Activated CD8-positive, alpha-beta memory T cell treated with anti-CD3 and anti-CD28 coated beads for 1 hour (primary cell): ENCODE measurements around the gene RGS7.
"Not testable (repeated sequence)": the region's sequence is repeated elsewhere in the genome, so short reads cannot be mapped to it uniquely, and the experiment has no call there.

Source experiments
- DNase-seq, 2 donors: peaks; one replicate each; pipeline ENCODE4 v3.0.0-alpha.2; 2020; ENCODE audit warnings: low read depth in 1 of 2; ENCODE audit errors: extremely low read depth in 1 of 2

Gene RGS7

GRCh38 chr1:241143765-241144442 is 213.1 kb downstream of the RGS7 start:
- no peak for DNase-seq

GRCh38 chr1:241142493-241142892 is 214.5 kb downstream of the RGS7 start:
- DNase-seq = no peak

DNA sequence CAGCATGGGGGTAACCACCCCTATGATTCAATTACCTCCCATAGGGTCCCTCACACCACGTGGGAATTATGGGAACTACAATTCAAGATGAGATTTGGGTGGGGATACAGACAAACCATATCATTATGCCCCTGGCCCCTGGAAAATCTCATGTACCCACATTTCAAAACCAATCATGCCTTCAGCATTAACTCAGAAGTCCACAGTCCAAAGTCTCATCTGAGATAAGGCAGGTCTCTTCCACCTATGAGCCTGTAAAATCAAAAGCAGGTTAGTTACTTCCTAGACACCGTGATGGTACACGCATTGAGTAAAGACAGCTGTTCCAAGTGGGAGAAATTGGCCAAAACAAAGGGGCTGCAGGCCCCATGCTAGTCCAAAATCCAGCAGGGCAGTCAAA is 215.4 kb downstream of the RGS7 start:
- not testable (repeated sequence) for DNase-seq

- DNase-seq = no peak
Measured at GRCh38 chr1:241140670-241141069, 216.3 kb downstream of the RGS7 start.

DNA sequence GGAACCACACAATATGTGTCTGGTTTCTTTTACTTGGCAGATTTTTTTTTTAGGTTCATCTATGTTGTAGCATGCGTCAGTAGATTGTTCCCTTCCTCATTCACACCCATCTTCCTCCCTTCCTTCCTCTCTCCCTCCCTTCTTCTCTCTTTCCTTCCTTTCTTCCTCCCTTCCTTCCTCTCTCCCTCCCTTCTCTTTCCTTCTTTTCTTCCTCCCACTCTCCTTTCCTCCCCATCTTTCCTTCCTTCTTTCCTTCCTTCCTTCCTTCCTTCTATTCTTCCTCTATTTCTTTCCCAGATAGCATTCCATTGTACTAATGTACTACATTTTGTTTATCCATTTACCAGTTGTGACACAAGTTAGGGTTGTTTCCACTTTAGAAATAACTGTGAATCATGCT is 218.0 kb downstream of the RGS7 start:
- no peak for DNase-seq

DNA sequence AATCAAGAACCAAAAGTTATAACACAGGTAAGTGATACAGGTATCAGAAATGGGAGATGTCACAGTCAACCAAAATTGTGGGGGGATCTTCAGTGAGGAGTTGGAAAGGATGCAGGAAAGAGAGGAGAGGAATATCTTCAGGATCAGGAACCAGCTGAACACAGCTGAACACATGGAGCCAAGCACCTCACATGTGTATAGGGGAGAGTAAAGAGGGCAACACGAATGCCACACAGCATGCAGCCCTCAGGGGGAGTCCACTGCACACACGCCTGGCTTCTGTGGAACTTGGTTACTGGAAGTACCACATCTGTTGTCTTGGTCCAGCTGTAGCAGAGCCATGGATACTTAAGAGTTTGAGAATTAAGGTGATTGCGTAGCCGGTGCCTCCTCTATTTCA is 218.8 kb downstream of the RGS7 start:
- no peak for DNase-seq

- no peak for DNase-seq
Measured at GRCh38 chr1:241136389-241136788, 220.6 kb downstream of the RGS7 start.

GRCh38 chr1:241131636-241132194 is 225.3 kb downstream of the RGS7 start:
- no peak for DNase-seq

DNA sequence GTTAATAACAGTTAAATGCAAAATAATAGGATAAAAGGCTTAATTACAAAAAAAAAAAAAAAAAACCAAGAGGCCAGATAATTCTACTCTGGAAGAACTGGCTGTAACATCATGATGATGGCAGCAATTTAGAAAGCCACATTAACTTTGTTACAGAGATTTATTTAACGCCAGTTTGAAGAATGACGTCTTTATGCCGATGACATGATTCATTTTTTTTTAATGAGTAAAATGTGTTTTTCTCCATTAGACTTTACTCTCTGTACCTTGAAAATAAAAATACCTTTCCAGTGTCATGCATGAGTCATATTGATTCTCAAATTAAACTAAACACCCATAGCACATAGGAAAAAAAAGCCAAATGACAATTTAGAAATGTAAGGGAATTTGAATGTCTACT is 226.1 kb downstream of the RGS7 start:
- DNase-seq = no peak

DNA sequence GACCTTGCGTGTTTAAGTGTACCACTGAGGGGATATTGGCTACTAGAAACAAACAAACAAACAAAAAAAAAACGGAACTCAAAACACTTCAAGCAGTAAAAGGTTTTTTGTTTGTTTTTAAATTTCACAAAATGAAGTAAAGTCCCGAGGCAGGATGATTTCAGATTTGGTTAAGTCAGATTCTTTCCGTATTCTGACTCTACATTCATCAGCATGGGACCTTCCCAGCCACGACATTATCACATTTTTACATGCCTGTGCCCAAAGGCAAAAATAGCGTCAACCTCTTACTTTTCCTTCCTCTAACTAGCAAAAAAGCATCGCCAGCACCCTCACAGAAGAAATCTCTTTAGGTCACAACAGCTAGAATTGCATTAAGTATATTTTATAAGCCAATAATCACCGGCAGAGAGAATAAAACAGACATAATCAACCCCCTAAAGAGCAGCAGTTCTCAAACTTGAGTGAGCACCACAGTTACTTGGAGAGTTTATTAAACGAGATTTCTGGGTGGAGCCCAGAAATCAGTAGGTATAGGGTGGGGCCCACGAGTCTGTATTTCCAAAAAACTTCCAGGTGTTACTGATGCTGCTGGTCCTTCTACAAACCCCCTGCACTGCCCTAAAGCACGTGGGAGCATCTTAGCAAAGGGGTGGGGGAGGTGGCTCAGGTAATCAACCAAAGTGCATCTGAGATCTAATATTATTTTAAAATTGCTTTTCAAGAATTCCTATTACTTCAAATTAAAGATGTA is 227.6 kb downstream of the RGS7 start:
- no peak for DNase-seq

GRCh38 chr1:241125286-241125685 is 231.7 kb downstream of the RGS7 start:
- DNase-seq = no peak

DNA sequence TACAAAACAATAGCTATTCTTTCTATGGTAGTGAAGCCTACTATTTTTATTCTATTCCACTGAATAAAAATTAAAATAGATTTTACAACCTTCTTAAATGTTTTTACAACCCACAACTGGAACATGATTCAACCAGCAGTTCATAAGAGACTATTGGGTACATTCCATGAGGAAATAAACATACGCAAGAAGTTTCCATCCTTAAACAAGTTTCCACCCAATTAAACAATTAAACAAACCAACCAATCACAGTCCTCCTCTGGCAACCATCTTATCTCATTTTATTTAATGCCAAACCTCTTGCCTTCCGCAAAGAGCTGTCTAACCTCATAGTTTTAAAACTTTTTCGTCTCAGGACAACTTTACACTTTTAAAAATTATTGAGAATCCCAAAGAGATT is 239.0 kb downstream of the RGS7 start:
- no peak for DNase-seq

- no peak for DNase-seq
Measured at GRCh38 chr1:241115784-241116183, 241.2 kb downstream of the RGS7 start.

DNA sequence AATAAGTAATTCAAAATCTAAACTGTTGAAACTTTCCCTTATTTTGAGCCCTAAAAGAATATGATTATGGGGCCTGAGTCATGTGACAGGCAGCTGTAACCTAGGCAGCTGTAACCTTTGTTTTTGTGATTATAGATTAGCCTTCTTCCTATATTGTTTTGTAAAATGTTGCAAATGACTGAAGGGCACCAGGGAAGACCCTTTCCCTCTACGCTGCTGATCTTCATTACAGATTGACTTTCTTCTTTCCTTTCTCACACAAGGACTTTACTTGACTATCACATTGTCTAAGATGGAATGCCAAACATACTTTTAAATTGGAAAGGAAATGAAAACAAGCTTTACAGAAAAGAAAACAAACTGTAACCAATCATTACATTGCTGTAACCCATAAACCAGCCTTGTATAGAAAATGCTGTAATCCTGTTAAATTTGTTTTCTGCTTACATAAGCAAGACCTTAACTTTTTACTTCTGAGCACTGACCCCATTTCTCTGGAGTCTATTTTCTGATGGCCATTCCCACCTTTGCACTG is 242.2 kb downstream of the RGS7 start:
- DNase-seq = no peak

- DNase-seq = no peak
Measured at GRCh38 chr1:241113557-241113956, 243.4 kb downstream of the RGS7 start.

DNA sequence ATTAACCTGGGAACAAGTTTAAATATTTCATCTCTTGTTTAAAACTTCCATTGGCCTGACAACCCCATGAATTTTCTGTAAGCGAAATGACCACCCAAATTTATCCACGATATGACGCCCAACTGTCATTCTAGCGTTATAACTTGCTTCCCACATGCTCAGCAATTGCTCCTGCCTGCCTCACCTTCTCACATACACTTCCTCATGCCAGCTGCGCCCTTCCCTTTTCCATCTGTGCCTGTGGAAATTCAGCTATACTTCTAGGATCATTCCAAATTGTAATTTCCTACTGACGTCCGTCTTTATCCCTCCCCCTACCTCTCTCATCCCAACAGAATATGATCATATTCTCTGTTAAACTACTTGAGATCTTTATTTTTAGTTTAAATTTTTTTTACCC is 248.0 kb downstream of the RGS7 start:
- no peak for DNase-seq

GRCh38 chr1:241105147-241105546 is 251.9 kb downstream of the RGS7 start:
- no peak for DNase-seq

- no peak for DNase-seq
Measured at GRCh38 chr1:241102664-241103063, 254.3 kb downstream of the RGS7 start.

DNA sequence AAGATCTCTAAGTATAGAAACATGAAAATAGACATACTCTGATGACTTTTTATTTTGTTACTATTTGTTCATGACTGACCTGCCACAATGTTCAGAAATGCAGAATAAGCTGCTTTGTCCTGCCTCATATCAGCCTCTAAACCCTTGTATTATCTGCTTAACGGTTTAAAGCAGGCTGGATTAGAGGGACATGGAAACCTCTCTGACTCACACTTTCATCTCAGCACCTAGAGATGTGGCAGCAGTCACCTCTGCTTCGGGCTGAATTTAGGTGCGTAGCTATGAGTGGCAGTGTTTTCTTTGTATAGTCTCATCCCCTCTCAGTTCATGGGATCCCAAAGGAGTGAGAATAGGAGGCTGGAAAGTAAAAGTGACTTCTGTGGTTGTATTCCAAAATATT is 255.4 kb downstream of the RGS7 start:
- DNase-seq = no peak

DNA sequence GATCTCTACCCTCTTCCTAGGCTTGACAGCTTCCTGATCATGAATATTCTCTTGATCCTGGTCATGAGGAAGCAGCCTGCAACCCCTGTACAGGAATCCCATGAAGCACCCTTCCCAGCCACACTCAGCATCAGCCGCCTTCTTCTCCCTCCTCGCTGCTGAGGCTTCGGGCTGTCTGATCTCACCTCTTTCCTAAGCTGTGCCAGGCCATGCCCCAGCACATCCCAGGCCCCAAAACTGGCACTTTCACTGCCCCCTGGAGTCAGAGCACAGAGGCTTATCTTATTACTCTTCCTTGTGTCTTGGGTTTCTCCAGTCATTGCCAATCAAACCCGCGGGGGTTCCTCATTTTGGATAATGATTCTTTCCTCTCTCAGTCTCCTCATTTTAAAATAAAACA is 259.5 kb downstream of the RGS7 start:
- DNase-seq = no peak

DNA sequence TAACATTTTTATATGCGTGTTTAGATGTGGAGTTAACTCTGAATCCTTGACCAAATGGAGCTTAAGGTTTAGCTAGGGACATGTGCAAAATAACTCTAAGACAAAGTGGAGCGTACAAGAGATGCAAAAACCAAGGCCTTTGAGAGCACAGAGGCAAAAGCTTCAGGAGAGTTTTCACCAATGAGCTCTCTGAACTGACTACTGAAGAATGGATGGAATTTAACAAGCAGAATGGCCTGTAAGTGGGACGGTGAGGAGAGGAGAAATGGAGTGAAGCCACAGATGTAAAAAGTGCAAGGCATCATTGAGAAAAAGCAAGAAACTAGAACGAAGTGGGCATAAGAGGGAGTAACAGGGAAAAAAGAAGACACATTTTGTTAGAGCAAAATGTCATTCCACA is 260.0 kb downstream of the RGS7 start:
- DNase-seq = no peak

DNA sequence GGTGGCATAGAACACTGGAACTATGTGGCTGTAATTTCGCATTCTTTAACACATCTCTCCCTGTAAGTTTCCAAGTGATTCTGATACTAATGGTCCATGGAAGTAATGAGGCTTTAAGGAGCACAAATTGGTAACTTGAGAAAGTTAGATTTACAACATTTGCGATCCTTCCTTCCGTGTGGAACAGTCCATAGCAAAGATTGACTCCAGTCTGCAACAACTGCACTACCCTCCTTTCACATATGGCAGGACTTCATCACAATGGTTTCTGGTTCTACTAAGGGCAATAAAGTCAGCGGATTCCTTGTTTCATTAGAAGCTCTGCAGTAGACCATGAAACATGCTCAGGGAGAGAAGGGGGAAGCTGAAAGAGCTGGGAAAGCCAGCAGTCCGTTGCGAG is 261.2 kb downstream of the RGS7 start:
- no peak for DNase-seq
